Fibroblast of lung (primary cell): ENCODE measurements around the gene MTR.

ENCODE experiments used
- EZH2 ChIP-seq: IDR thresholded peaks from 2 replicates; pipeline ENCODE4 v1.5.1; 2012; ENCODE audit warnings: low read length, control low read depth, mild to moderate bottlenecking; ENCODE audit errors: missing control alignments
- TF ChIP-seq, protein P1 (sequence below), 2 donors: IDR thresholded peaks in 1 of 2; conservative IDR thresholded peaks in 1 of 2; 1 replicate in 1 of 2; 2 replicates in 1 of 2; pipeline ENCODE4 v1.5.1; 2011 to 2012; ENCODE audit warnings: low read length in 2 of 2, control low read depth in 1 of 2, inconsistent platforms in 1 of 2, low read depth in 1 of 2, mild to moderate bottlenecking in 1 of 2

- TF ChIP-seq, protein P1, sequence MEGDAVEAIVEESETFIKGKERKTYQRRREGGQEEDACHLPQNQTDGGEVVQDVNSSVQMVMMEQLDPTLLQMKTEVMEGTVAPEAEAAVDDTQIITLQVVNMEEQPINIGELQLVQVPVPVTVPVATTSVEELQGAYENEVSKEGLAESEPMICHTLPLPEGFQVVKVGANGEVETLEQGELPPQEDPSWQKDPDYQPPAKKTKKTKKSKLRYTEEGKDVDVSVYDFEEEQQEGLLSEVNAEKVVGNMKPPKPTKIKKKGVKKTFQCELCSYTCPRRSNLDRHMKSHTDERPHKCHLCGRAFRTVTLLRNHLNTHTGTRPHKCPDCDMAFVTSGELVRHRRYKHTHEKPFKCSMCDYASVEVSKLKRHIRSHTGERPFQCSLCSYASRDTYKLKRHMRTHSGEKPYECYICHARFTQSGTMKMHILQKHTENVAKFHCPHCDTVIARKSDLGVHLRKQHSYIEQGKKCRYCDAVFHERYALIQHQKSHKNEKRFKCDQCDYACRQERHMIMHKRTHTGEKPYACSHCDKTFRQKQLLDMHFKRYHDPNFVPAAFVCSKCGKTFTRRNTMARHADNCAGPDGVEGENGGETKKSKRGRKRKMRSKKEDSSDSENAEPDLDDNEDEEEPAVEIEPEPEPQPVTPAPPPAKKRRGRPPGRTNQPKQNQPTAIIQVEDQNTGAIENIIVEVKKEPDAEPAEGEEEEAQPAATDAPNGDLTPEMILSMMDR (conservative IDR thresholded peaks at IDR 0.05 in 1 of 2, IDR thresholded peaks at IDR 0.05 in 1 of 2; ENCODE audit: low read depth in 1 of 2, low read length in 2 of 2): no peak
- TF ChIP-seq EZH2: no peak
Measured at GRCh38 chr1:236913371-236914037, 118.4 kb downstream of the MTR start.
